HepG2 (cell line): ENCODE measurements around the gene VTI1B. TPM values are rescaled to one million over a fixed set of nuclear protein-coding genes. Genes with fewer than 3 reads are reported as not detected.

Experiments used
- ATF7-NPFF ChIP-seq: sonication (generic); formaldehyde crosslinking; IDR thresholded peaks from 2 replicates; pipeline ENCODE4 v1.8.1; 2023; ENCODE audit warnings: mild to moderate bottlenecking, low read depth, missing genetic modification reagents, moderate library complexity
- CCAR2 ChIP-seq: fragments of 200-400 bp; formaldehyde crosslinking; optimal IDR thresholded peaks from 2 replicates; pipeline ENCODE3; 2018; ENCODE audit warnings: low read depth, mild to moderate bottlenecking, low read length, moderate library complexity
- GPN1 ChIP-seq: sonication (generic); formaldehyde crosslinking; IDR thresholded peaks from 2 replicates; pipeline ENCODE4 v1.5.1; 2020; ENCODE audit warnings: missing genetic modification reagents, borderline replicate concordance
- HNRNPLL ChIP-seq: fragments of 200-400 bp; formaldehyde crosslinking; IDR thresholded peaks from 2 replicates; pipeline ENCODE4 v1.6.1; 2017; ENCODE audit warnings: mild to moderate bottlenecking, low read depth, low read length; ENCODE audit not compliant: poor library complexity, severe bottlenecking
- KLF12 ChIP-seq: sonication (generic); formaldehyde crosslinking; IDR thresholded peaks from 2 replicates; pipeline ENCODE4 v1.4.0; 2020; ENCODE audit warnings: missing genetic modification reagents, borderline replicate concordance
- POLR2AphosphoS2 ChIP-seq: IDR thresholded peaks from 2 replicates; pipeline ENCODE4 v1.6.1; 2011; ENCODE audit warnings: low read depth, low read length, improper control_type of control experiment
- SIN3A ChIP-seq: IDR thresholded peaks from 2 replicates; pipeline ENCODE4 v1.6.1; 2011; ENCODE audit warnings: low read depth, mild to moderate bottlenecking, control low read depth, low read length, borderline replicate concordance
- SP1 ChIP-seq, 2 experiments: fragments of 450-650 bp in 1 of 2; sonication (generic) in 1 of 2; formaldehyde crosslinking in 1 of 2; IDR thresholded peaks; 2 replicates each; pipeline versions ENCODE4 v1.4.0 to v1.6.1; 2016 to 2020; ENCODE audit warnings: missing genetic modification reagents in 1 of 2
- TEAD3 ChIP-seq: optimal IDR thresholded peaks from 2 replicates; pipeline ENCODE3; 2016; ENCODE audit warnings: borderline replicate concordance
- TOPORS ChIP-seq: sonication (generic); formaldehyde crosslinking; IDR thresholded peaks from 2 replicates; pipeline ENCODE4 v1.8.0; 2023; ENCODE audit warnings: mild to moderate bottlenecking, missing genetic modification reagents
- ZC3H4 ChIP-seq: sonication (generic); formaldehyde crosslinking; IDR thresholded peaks from 2 replicates; pipeline ENCODE4 v1.4.0; 2020; ENCODE audit warnings: missing genetic modification reagents, borderline replicate concordance
- ZFP1 ChIP-seq: IDR thresholded peaks from 2 replicates; pipeline ENCODE4 v1.6.1; 2016
- ZNF143 ChIP-seq: sonication (generic); formaldehyde crosslinking; IDR thresholded peaks from 2 replicates; pipeline ENCODE4 v1.4.0; 2020; ENCODE audit warnings: missing genetic modification reagents
- ZNF326 ChIP-seq: sonication (generic); formaldehyde crosslinking; IDR thresholded peaks from 2 replicates; pipeline ENCODE4 v1.4.0; 2020; ENCODE audit warnings: missing genetic modification reagents, borderline replicate concordance
- ZNF367 ChIP-seq: sonication (generic); formaldehyde crosslinking; IDR thresholded peaks from 2 replicates; pipeline ENCODE4 v1.4.0; 2020; ENCODE audit warnings: missing genetic modification reagents, borderline replicate concordance
- ZNF550 ChIP-seq: sonication (generic); formaldehyde crosslinking; IDR thresholded peaks from 2 replicates; pipeline ENCODE4 v1.4.0; 2020; ENCODE audit warnings: mild to moderate bottlenecking, missing genetic modification reagents, borderline replicate concordance
- ZNF563 ChIP-seq: sonication (generic); formaldehyde crosslinking; IDR thresholded peaks from 2 replicates; pipeline ENCODE4 v1.8.0; 2022; ENCODE audit warnings: mild to moderate bottlenecking, moderate library complexity, missing genetic modification reagents
- ZNF605 ChIP-seq: sonication (generic); formaldehyde crosslinking; IDR thresholded peaks from 2 replicates; pipeline ENCODE4 v1.8.0; 2022; ENCODE audit warnings: mild to moderate bottlenecking, missing genetic modification reagents
- ZNF670 ChIP-seq: sonication (generic); formaldehyde crosslinking; IDR thresholded peaks from 2 replicates; pipeline ENCODE4 v1.8.0; 2022; ENCODE audit warnings: mild to moderate bottlenecking, missing genetic modification reagents, borderline replicate concordance
- ZNF772 ChIP-seq: sonication (generic); formaldehyde crosslinking; IDR thresholded peaks from 2 replicates; pipeline ENCODE4 v1.5.0; 2020; ENCODE audit warnings: mild to moderate bottlenecking, missing genetic modification reagents
- ZNF850 ChIP-seq: sonication (generic); formaldehyde crosslinking; conservative IDR thresholded peaks from 2 replicates; pipeline ENCODE4 v1.9.0; 2021; ENCODE audit warnings: mild to moderate bottlenecking, missing genetic modification reagents
- ZNF891 ChIP-seq: sonication (generic); formaldehyde crosslinking; IDR thresholded peaks from 2 replicates; pipeline ENCODE4 v1.5.0; 2020; ENCODE audit warnings: mild to moderate bottlenecking, missing genetic modification reagents
- polyA plus RNA-seq, 8 experiments: library from polyadenylated mRNA; depleted of rRNA in 3 of 8; stranded (reverse) in 7 of 8; unstranded in 1 of 8; fragments of >200 nt; fragmentation: Illumina TruSeq in 4 of 8; extraction: Trizol in 4 of 8; gene quantifications; 2 replicates each; pipeline versions ENCODE4 v1.2.1 to v1.2.3, GENCODE V29; 2011 to 2016; ENCODE audit warnings: low read depth in 4 of 8, missing spikeins in 1 of 8, mixed read lengths in 1 of 8; ENCODE audit not compliant: insufficient read depth in 1 of 8
- total RNA-seq, 5 experiments: library from RNA; depleted of rRNA; stranded (reverse); fragments of >200 nt; fragmentation: Illumina TruSeq; extraction: Trizol; gene quantifications; 2 replicates each; pipeline ENCODE4 v1.2.3, GENCODE V29; 2016; ENCODE audit warnings: low read depth in 1 of 5
- TF ChIP-seq, protein P1 (sequence below): IDR thresholded peaks from 2 replicates; pipeline ENCODE4 v1.6.1; 2018; ENCODE audit warnings: missing genetic modification reagents, mild to moderate bottlenecking, missing compliant biosample characterization
- TF ChIP-seq, protein P2 (sequence below): sonication (generic); formaldehyde crosslinking; IDR thresholded peaks from 2 replicates; pipeline ENCODE4 v1.4.0; 2020; ENCODE audit warnings: missing genetic modification reagents
- TF ChIP-seq, protein P3 (sequence below): sonication (generic); formaldehyde crosslinking; IDR thresholded peaks from 2 replicates; pipeline ENCODE4 v1.4.0; 2020; ENCODE audit warnings: mild to moderate bottlenecking, missing genetic modification reagents

Gene VTI1B
- total and polyA plus RNA-seq, 2 of the 13 experiments (the other 11 are each of a cell fraction or from before 2014, with no cell fraction given) = 39.0 to 103 TPM

DNA sequence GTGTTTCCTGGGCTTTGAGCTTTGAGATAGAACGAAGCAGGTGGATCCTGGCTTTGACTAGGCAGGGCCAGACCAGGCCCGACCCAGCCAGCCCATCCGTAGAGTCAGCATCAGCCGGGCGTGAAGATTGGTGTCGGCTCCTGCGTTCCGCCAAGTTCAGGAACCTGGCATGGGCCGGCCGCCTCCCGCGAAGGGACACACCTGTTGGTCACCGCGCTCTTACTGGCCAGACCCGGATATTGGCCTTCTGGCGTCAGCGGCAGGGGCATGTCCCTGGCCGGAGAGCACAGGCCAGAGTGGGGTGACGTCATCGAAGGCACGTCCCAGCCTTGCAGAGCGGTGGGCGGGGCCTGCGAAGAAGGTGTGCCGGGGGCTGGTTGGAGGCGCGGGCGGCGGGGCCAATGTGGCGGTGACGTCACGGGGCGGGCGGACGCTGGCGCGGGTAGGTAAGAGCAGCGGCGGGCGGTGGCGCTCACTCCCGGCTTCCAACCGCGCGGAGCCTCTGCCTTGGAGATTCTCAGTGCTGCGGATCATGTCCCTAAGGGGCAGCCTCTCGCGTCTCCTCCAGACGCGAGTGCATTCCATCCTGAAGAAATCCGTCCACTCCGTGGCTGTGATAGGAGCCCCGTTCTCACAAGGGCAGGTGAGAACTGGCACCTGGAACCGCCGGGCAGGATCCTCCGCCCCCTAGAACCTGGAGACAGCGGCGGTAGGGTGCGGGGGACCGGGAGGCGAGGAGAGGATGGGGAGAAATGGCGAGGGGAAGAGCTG is 54.8 kb downstream of the VTI1B start, which contains the start of gene ARG2 (continued):
- TF ChIP-seq ZC3H4 (CRISPR knock-in tag) (no peak), GPN1 (no peak), ZNF326 (CRISPR knock-in tag) (no peak), SP1 (IDR thresholded peaks at IDR 0.05) (no peak), SP1 (CRISPR knock-in tag; IDR thresholded peaks at IDR 0.05) (peak; percentile 91), ZNF563 (CRISPR knock-in tag) (no peak), ZNF550 (no peak), ZNF850 (CRISPR knock-in tag) (peak; percentile 47; the same call in 1 of the 2 replicates), HNRNPLL (peak; percentile 58), ZNF143 (peak; percentile 35; the same call in 1 of the 2 replicates), ZNF605 (CRISPR knock-in tag) (peak; percentile 87), SIN3A (peak; percentile 55; the same call in 1 of the 2 replicates), ZNF772 (peak; percentile 82), CCAR2 (no peak), ZNF891 (CRISPR knock-in tag) (no peak; the same call in 1 of the 2 replicates), ZNF670 (CRISPR knock-in tag) (0 out of 2 replicates have a peak, but pooled peaks have one; percentile 54), TOPORS (no peak), KLF12 (no peak), POLR2AphosphoS2 (no peak), ZNF367 (CRISPR knock-in tag) (no peak), ATF7-NPFF (CRISPR knock-in tag) (peak; percentile 64; the same call in 1 of the 2 replicates), ZFP1 (CRISPR knock-in tag) (peak; percentile 49; the same call in 1 of the 2 replicates), TEAD3 (CRISPR knock-in tag) (peak; percentile 39)
- TF ChIP-seq, protein P1, sequence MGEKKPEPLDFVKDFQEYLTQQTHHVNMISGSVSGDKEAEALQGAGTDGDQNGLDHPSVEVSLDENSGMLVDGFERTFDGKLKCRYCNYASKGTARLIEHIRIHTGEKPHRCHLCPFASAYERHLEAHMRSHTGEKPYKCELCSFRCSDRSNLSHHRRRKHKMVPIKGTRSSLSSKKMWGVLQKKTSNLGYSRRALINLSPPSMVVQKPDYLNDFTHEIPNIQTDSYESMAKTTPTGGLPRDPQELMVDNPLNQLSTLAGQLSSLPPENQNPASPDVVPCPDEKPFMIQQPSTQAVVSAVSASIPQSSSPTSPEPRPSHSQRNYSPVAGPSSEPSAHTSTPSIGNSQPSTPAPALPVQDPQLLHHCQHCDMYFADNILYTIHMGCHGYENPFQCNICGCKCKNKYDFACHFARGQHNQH (CRISPR knock-in tag) = peak; percentile 73
- TF ChIP-seq, protein P2, sequence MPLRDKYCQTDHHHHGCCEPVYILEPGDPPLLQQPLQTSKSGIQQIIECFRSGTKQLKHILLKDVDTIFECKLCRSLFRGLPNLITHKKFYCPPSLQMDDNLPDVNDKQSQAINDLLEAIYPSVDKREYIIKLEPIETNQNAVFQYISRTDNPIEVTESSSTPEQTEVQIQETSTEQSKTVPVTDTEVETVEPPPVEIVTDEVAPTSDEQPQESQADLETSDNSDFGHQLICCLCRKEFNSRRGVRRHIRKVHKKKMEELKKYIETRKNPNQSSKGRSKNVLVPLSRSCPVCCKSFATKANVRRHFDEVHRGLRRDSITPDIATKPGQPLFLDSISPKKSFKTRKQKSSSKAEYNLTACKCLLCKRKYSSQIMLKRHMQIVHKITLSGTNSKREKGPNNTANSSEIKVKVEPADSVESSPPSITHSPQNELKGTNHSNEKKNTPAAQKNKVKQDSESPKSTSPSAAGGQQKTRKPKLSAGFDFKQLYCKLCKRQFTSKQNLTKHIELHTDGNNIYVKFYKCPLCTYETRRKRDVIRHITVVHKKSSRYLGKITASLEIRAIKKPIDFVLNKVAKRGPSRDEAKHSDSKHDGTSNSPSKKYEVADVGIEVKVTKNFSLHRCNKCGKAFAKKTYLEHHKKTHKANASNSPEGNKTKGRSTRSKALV (CRISPR knock-in tag) = no peak
- TF ChIP-seq, protein P3, sequence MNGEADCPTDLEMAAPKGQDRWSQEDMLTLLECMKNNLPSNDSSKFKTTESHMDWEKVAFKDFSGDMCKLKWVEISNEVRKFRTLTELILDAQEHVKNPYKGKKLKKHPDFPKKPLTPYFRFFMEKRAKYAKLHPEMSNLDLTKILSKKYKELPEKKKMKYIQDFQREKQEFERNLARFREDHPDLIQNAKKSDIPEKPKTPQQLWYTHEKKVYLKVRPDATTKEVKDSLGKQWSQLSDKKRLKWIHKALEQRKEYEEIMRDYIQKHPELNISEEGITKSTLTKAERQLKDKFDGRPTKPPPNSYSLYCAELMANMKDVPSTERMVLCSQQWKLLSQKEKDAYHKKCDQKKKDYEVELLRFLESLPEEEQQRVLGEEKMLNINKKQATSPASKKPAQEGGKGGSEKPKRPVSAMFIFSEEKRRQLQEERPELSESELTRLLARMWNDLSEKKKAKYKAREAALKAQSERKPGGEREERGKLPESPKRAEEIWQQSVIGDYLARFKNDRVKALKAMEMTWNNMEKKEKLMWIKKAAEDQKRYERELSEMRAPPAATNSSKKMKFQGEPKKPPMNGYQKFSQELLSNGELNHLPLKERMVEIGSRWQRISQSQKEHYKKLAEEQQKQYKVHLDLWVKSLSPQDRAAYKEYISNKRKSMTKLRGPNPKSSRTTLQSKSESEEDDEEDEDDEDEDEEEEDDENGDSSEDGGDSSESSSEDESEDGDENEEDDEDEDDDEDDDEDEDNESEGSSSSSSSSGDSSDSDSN (CRISPR knock-in tag) = peak; percentile 78
